GM23338 (cell line): Measurements from ENCODE around the gene HS3ST1. TPM values are rescaled to one million over a fixed set of nuclear protein-coding genes. Genes with fewer than 3 reads are reported as not detected.

ENCODE experiments used
- ATAC-seq: fragments of 200-7000 bp; cut with Tn5 transposase; 3 replicates; pipeline ENCODE4 v1.9.1; 2020
- DNase-seq: peaks from one replicate; pipeline ENCODE4 v3.0.0-alpha.2; 2015; ENCODE audit warnings: low spot score
- H2AFZ ChIP-seq: fragments of 200-600 bp; sonication (generic); 2 replicates; pipeline ENCODE4 v1.8.0; 2016; ENCODE audit warnings: antibody characterized with exemption, mild to moderate bottlenecking, moderate library complexity
- H3F3A ChIP-seq: fragments of 200-600 bp; sonication (generic); replicated peaks from 2 replicates; pipeline ENCODE4 v1.8.0; 2017; ENCODE audit warnings: antibody characterized with exemption, mixed run types, low read depth
- H3K27ac ChIP-seq: fragments of 200-600 bp; sonication (generic); 2 replicates; pipeline ENCODE4 v1.6.1; 2016; ENCODE audit warnings: low read depth
- H3K27me3 ChIP-seq: fragments of 200-600 bp; sonication (generic); 2 replicates; pipeline ENCODE4 v1.8.0; 2016; ENCODE audit warnings: mild to moderate bottlenecking, mixed run types, moderate library complexity; ENCODE audit not compliant: insufficient read depth
- H3K36me3 ChIP-seq: fragments of 200-600 bp; sonication (generic); 2 replicates; pipeline ENCODE4 v1.8.0; 2016; ENCODE audit warnings: mild to moderate bottlenecking; ENCODE audit not compliant: insufficient read depth
- H3K4me1 ChIP-seq: fragments of 200-600 bp; sonication (generic); 2 replicates; pipeline ENCODE4 v1.8.0; 2016; ENCODE audit warnings: mild to moderate bottlenecking, moderate library complexity; ENCODE audit not compliant: insufficient read depth
- H3K4me2 ChIP-seq: fragments of 200-600 bp; sonication (generic); 2 replicates; pipeline ENCODE4 v1.7.1; 2017; ENCODE audit warnings: mixed run types
- H3K4me3 ChIP-seq: fragments of 200-600 bp; sonication (generic); 2 replicates; pipeline ENCODE4 v1.6.1; 2016; ENCODE audit warnings: mixed run types
- H3K79me2 ChIP-seq: fragments of 200-600 bp; sonication (generic); replicated peaks from 2 replicates; pipeline ENCODE4 v1.8.0; 2017; ENCODE audit warnings: mild to moderate bottlenecking; ENCODE audit not compliant: insufficient read depth
- H3K9me2 ChIP-seq: fragments of 200-600 bp; sonication (generic); 2 replicates; pipeline ENCODE4 v1.8.0; 2017; ENCODE audit not compliant: insufficient read depth
- H4K20me1 ChIP-seq: fragments of 200-600 bp; sonication (generic); replicated peaks from 2 replicates; pipeline ENCODE4 v1.8.0; 2017; ENCODE audit warnings: mild to moderate bottlenecking; ENCODE audit not compliant: insufficient read depth
- H3K27ac Mint-ChIP-seq: 2 replicates; pipeline ENCODE4 v1.8.0; 2020; ENCODE audit warnings: inconsistent platforms, mild to moderate bottlenecking, moderate library complexity, mixed read lengths
- H3K27me3 Mint-ChIP-seq: 3 replicates; pipeline ENCODE4 v1.8.0; 2022; ENCODE audit warnings: low read depth, mild to moderate bottlenecking, moderate library complexity, mixed read lengths, inconsistent platforms; ENCODE audit not compliant: insufficient read depth, poor library complexity
- H3K36me3 Mint-ChIP-seq: 3 replicates; pipeline ENCODE4 v1.8.0; 2021; ENCODE audit warnings: low read depth, mild to moderate bottlenecking, inconsistent platforms, moderate library complexity, mixed read lengths
- H3K4me1 Mint-ChIP-seq: 3 replicates; pipeline ENCODE4 v1.8.0; 2020; ENCODE audit warnings: mild to moderate bottlenecking, inconsistent platforms, mixed read lengths
- H3K4me3 Mint-ChIP-seq: 3 replicates; pipeline ENCODE4 v1.8.0; 2021; ENCODE audit warnings: moderate library complexity, mild to moderate bottlenecking, inconsistent platforms, mixed read lengths
- H3K9me3 Mint-ChIP-seq: 3 replicates; pipeline ENCODE4 v1.8.0; 2020; ENCODE audit warnings: moderate library complexity, mild to moderate bottlenecking, inconsistent platforms, mixed read lengths
- CREB1 ChIP-seq: fragments of 250-450 bp; sonication (Bioruptor Pico); IDR thresholded peaks from 2 replicates; pipeline ENCODE4 v1.5.0; 2020; ENCODE audit warnings: low read depth, mild to moderate bottlenecking, moderate library complexity
- CTCF ChIP-seq, 2 experiments: fragments of 200-600 bp in 1 of 2; sonication (generic) in 1 of 2; conservative IDR thresholded peaks; 2 replicates each; pipeline versions ENCODE4 v1.5.1 to v1.6.1; 2016 to 2017; ENCODE audit warnings: antibody characterized with exemption in 2 of 2, low read depth in 2 of 2, mild to moderate bottlenecking in 2 of 2, moderate library complexity in 1 of 2
- JUNB ChIP-seq: IDR thresholded peaks from one replicate; pipeline ENCODE4 v1.6.1; 2016; ENCODE audit warnings: antibody characterized with exemption; ENCODE audit not compliant: unreplicated experiment
- NANOG ChIP-seq: IDR thresholded peaks from 2 replicates; pipeline ENCODE4 v1.6.1; 2016; ENCODE audit warnings: antibody characterized with exemption, borderline replicate concordance
- POLR2AphosphoS5 ChIP-seq: IDR thresholded peaks from 2 replicates; pipeline ENCODE4 v1.6.1; 2016; ENCODE audit warnings: antibody characterized with exemption, low read depth
- REST ChIP-seq: IDR thresholded peaks from one replicate; pipeline ENCODE4 v1.6.1; 2018; ENCODE audit warnings: antibody characterized with exemption; ENCODE audit not compliant: unreplicated experiment
- ZNF114 ChIP-seq: fragments of 250-450 bp; sonication (Bioruptor Pico); IDR thresholded peaks from 2 replicates; pipeline ENCODE4 v1.5.0; 2020; ENCODE audit warnings: mild to moderate bottlenecking, moderate library complexity
- ZNF331 ChIP-seq: fragments of 250-450 bp; sonication (Bioruptor Pico); IDR thresholded peaks from 2 replicates; pipeline ENCODE4 v1.5.0; 2020; ENCODE audit warnings: low read depth, mild to moderate bottlenecking, moderate library complexity
- polyA plus RNA-seq: library from polyadenylated mRNA; unstranded; fragments of >200 nt; fragmentation: Nextera tagmentation; extraction: Ambion mirVana; gene quantifications from 2 replicates; pipeline ENCODE4 v1.2.1, GENCODE V29; 2016
- total RNA-seq: library from RNA; depleted of rRNA; stranded (reverse); fragments of >200 nt; shearing (Covaris generic); gene quantifications from 2 replicates; pipeline ENCODE4 v1.2.3, GENCODE V29; 2014
- TF ChIP-seq, protein P1 (sequence below): IDR thresholded peaks from 2 replicates; pipeline ENCODE4 v1.6.1; 2016; ENCODE audit warnings: antibody characterized with exemption
- TF ChIP-seq, protein P2 (sequence below): fragments of 250-450 bp; sonication (Bioruptor Pico); IDR thresholded peaks from 2 replicates; pipeline ENCODE4 v1.5.0; 2020; ENCODE audit warnings: mild to moderate bottlenecking, moderate library complexity

Gene HS3ST1
- total and polyA plus RNA-seq, 2 experiments from 2014 or later, result 0.94 to 1.3 TPM

GRCh38 chr4:11424000-11424399, 4.7 kb downstream of the HS3ST1 start:
- H3K36me3 ChIP-seq, result no peaks in the 10 kb centered on the region
- H3K4me1 Mint-ChIP-seq, result peaks cover 27% of the 10 kb centered on the region
- peaks cover 36% of the 10 kb centered on the region for H3K27me3 ChIP-seq
- no peak overlapping the region for H3K4me3 ChIP-seq
- no peak overlapping the region for H3K4me2 ChIP-seq
- no peak overlapping the region for H3K27ac Mint-ChIP-seq
- peak; percentile 81 for DNase-seq
- no peak for TF ChIP-seq JUNB
- no peak for TF ChIP-seq CREB1 (CRISPR knock-in tag)
- TF ChIP-seq ZNF114, result no peak
- TF ChIP-seq, protein P1, sequence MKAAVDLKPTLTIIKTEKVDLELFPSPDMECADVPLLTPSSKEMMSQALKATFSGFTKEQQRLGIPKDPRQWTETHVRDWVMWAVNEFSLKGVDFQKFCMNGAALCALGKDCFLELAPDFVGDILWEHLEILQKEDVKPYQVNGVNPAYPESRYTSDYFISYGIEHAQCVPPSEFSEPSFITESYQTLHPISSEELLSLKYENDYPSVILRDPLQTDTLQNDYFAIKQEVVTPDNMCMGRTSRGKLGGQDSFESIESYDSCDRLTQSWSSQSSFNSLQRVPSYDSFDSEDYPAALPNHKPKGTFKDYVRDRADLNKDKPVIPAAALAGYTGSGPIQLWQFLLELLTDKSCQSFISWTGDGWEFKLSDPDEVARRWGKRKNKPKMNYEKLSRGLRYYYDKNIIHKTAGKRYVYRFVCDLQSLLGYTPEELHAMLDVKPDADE, result no peak
- TF ChIP-seq CTCF (conservative IDR thresholded peaks at IDR 0.05; ENCODE audit: low read depth in 2 of 2), result peak; percentile 71
- TF ChIP-seq ZNF331 (CRISPR knock-in tag), result no peak
- no peak for TF ChIP-seq POLR2AphosphoS5
- no peak overlapping the region for H3K4me3 Mint-ChIP-seq
- H3K36me3 Mint-ChIP-seq, result no peaks in the 10 kb centered on the region
- H3K79me2 ChIP-seq, result no peaks in the 10 kb centered on the region
- no peaks in the 10 kb centered on the region for H3F3A ChIP-seq
- ATAC-seq, result peak; percentile 6
- H3K4me1 ChIP-seq, result peaks cover 11% of the 10 kb centered on the region
- H3K27me3 Mint-ChIP-seq, result peaks cover 28% of the 10 kb centered on the region
- no peak overlapping the region for H2AFZ ChIP-seq
- H4K20me1 ChIP-seq, result peaks cover 5% of the 10 kb centered on the region; the same call in 1 of the 2 replicates
- H3K9me3 Mint-ChIP-seq, result no peaks in the 10 kb centered on the region
- H3K9me2 ChIP-seq, result no peaks in the 10 kb centered on the region
- H3K27ac ChIP-seq, result no peak overlapping the region

DNA sequence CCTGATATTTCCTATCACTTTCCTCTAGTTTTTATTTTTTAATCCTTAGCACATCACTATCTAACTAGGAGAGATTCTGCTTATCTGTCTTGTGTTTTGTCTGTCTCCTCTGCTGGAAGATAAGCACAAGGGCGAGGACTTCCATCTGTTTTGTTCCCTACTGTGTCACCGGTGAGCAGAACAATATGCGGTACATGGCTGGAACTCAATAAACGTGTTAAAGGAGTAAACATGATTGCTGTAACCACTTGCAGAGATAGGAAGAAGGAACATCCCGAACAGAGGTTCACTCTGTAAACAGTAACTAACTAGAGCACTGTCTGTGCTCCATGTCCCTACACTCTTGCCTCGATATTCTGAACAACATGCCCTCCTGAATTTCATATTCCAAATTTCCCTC, 5.2 kb downstream of the HS3ST1 start:
- Histone ChIP-seq H3K79me2 (no peaks in the 10 kb centered on the region), H3K27ac (no peak overlapping the region), H3K4me1 (peaks cover 11% of the 10 kb centered on the region), H3K4me2 (no peak overlapping the region), H3K27me3 (peaks cover 33% of the 10 kb centered on the region), H3F3A (no peaks in the 10 kb centered on the region), H3K36me3 (no peaks in the 10 kb centered on the region), H2AFZ (no peak overlapping the region), H4K20me1 (peaks cover 5% of the 10 kb centered on the region; the same call in 1 of the 2 replicates), H3K9me2 (no peaks in the 10 kb centered on the region), H3K4me3 (no peak overlapping the region)
- peaks cover 26% of the 10 kb centered on the region for H3K27me3 Mint-ChIP-seq
- no peak for DNase-seq
- H3K4me3 Mint-ChIP-seq, result no peak overlapping the region
- H3K27ac Mint-ChIP-seq, result no peak overlapping the region
- H3K36me3 Mint-ChIP-seq, result no peaks in the 10 kb centered on the region
- ATAC-seq, result no peak
- no peaks in the 10 kb centered on the region for H3K9me3 Mint-ChIP-seq
- H3K4me1 Mint-ChIP-seq, result peaks cover 27% of the 10 kb centered on the region
- TF ChIP-seq, protein P2, sequence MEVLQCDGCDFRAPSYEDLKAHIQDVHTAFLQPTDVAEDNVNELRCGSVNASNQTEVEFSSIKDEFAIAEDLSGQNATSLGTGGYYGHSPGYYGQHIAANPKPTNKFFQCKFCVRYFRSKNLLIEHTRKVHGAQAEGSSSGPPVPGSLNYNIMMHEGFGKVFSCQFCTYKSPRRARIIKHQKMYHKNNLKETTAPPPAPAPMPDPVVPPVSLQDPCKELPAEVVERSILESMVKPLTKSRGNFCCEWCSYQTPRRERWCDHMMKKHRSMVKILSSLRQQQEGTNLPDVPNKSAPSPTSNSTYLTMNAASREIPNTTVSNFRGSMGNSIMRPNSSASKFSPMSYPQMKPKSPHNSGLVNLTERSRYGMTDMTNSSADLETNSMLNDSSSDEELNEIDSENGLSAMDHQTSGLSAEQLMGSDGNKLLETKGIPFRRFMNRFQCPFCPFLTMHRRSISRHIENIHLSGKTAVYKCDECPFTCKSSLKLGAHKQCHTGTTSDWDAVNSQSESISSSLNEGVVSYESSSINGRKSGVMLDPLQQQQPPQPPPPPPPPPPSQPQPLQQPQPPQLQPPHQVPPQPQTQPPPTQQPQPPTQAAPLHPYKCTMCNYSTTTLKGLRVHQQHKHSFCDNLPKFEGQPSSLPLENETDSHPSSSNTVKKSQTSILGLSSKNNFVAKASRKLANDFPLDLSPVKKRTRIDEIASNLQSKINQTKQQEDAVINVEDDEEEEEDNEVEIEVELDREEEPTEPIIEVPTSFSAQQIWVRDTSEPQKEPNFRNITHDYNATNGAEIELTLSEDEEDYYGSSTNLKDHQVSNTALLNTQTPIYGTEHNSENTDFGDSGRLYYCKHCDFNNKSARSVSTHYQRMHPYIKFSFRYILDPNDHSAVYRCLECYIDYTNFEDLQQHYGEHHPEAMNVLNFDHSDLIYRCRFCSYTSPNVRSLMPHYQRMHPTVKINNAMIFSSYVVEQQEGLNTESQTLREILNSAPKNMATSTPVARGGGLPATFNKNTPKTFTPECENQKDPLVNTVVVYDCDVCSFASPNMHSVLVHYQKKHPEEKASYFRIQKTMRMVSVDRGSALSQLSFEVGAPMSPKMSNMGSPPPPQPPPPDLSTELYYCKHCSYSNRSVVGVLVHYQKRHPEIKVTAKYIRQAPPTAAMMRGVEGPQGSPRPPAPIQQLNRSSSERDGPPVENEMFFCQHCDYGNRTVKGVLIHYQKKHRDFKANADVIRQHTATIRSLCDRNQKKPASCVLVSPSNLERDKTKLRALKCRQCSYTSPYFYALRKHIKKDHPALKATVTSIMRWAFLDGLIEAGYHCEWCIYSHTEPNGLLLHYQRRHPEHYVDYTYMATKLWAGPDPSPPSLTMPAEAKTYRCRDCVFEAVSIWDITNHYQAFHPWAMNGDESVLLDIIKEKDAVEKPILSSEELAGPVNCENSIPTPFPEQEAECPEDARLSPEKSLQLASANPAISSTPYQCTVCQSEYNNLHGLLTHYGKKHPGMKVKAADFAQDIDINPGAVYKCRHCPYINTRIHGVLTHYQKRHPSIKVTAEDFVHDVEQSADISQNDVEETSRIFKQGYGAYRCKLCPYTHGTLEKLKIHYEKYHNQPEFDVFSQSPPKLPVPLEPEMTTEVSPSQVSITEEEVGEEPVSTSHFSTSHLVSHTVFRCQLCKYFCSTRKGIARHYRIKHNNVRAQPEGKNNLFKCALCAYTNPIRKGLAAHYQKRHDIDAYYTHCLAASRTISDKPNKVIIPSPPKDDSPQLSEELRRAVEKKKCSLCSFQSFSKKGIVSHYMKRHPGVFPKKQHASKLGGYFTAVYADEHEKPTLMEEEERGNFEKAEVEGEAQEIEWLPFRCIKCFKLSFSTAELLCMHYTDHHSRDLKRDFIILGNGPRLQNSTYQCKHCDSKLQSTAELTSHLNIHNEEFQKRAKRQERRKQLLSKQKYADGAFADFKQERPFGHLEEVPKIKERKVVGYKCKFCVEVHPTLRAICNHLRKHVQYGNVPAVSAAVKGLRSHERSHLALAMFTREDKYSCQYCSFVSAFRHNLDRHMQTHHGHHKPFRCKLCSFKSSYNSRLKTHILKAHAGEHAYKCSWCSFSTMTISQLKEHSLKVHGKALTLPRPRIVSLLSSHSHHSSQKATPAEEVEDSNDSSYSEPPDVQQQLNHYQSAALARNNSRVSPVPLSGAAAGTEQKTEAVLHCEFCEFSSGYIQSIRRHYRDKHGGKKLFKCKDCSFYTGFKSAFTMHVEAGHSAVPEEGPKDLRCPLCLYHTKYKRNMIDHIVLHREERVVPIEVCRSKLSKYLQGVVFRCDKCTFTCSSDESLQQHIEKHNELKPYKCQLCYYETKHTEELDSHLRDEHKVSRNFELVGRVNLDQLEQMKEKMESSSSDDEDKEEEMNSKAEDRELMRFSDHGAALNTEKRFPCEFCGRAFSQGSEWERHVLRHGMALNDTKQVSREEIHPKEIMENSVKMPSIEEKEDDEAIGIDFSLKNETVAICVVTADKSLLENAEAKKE, result no peak
- no peak for TF ChIP-seq NANOG
- TF ChIP-seq ZNF114, result no peak
- no peak for TF ChIP-seq REST
- no peak for TF ChIP-seq POLR2AphosphoS5
